Adrenal gland (tissue), 5 donors: ENCODE measurements around the gene RNF169.

Experiments used
- POLR2A ChIP-seq, 2 donors: fragments of 450-650 bp; IDR thresholded peaks; one replicate each; pipeline ENCODE4 v1.6.1; 2017; ENCODE audit warnings: antibody characterized with exemption in 2 of 2, mild to moderate bottlenecking in 2 of 2, moderate library complexity in 1 of 2
- TF ChIP-seq, protein P1 (sequence below), 6 experiments: fragments of 450-650 bp in 4 of 6; fragments of 200-600 bp in 2 of 6; sonication (generic) in 1 of 6; IDR thresholded peaks; 1 replicate in 5 of 6; 2 replicates in 1 of 6; pipeline versions ENCODE4 v1.5.1 to v1.8.0; 2016 to 2021; ENCODE audit warnings: antibody characterized with exemption in 6 of 6, mild to moderate bottlenecking in 2 of 6, moderate library complexity in 1 of 6
- donor health status: DM: no; HTN: no; CAD: no.

DNA sequence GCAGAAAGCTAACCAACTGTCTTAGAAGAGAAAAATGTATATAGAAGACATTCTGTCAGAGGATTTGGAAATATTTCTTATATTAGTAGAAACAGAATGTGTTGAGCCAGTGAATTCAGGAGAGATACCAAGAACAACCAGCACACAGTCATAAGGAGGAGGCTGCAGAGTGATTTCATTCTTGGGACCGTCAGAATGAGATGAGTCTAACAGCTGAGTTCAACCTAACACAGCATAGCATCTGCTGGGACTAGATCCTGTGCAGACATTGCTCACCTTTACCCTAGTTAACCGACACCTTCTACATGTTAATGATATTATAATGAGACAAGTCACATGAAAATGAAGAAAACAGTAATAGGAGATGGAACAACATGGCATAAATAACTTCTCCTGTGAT is 114.8 kb downstream of the RNF169 start:
- TF ChIP-seq, protein P1, sequence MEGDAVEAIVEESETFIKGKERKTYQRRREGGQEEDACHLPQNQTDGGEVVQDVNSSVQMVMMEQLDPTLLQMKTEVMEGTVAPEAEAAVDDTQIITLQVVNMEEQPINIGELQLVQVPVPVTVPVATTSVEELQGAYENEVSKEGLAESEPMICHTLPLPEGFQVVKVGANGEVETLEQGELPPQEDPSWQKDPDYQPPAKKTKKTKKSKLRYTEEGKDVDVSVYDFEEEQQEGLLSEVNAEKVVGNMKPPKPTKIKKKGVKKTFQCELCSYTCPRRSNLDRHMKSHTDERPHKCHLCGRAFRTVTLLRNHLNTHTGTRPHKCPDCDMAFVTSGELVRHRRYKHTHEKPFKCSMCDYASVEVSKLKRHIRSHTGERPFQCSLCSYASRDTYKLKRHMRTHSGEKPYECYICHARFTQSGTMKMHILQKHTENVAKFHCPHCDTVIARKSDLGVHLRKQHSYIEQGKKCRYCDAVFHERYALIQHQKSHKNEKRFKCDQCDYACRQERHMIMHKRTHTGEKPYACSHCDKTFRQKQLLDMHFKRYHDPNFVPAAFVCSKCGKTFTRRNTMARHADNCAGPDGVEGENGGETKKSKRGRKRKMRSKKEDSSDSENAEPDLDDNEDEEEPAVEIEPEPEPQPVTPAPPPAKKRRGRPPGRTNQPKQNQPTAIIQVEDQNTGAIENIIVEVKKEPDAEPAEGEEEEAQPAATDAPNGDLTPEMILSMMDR (IDR thresholded peaks at IDR 0.05), result no peak
- no peak for TF ChIP-seq POLR2A (IDR thresholded peaks at IDR 0.05)
